Erythroblast (primary cell): Measurements from ENCODE around the gene NTM.
"Not testable (repeated sequence)": the region's sequence is repeated elsewhere in the genome, so short reads cannot be mapped to it uniquely, and the experiment has no call there.

Source experiments
- DNase-seq, 2 experiments: peaks; one replicate each; lab custom pipeline; 2025; lab: John Stamatoyannopoulos, UW
- GATA1 ChIP-seq: IDR thresholded peaks from 2 replicates; pipeline ENCODE4 v1.6.1; 2011; ENCODE audit warnings: low read depth, mild to moderate bottlenecking, control low read depth, low read length, moderate library complexity
- POLR2A ChIP-seq: IDR thresholded peaks from 2 replicates; pipeline ENCODE4 v1.6.1; 2011; ENCODE audit warnings: mild to moderate bottlenecking, low read length

Gene NTM

GRCh38 chr11:132298357-132298756, 927.9 kb downstream of the NTM start:
- no peak for DNase-seq
- no peak for TF ChIP-seq GATA1
- no peak for TF ChIP-seq POLR2A

- DNase-seq = no peak
- TF ChIP-seq POLR2A = no peak
These were observed 929.9 kb downstream of the NTM start for GRCh38 chr11:132300283-132300682.

- DNase-seq = no peak
- TF ChIP-seq POLR2A (no peak), GATA1 (no peak)
These were observed 931.0 kb downstream of the NTM start for GRCh38 chr11:132301465-132301864.

GRCh38 chr11:132301900-132302299, 931.5 kb downstream of the NTM start:
- TF ChIP-seq GATA1 (no peak), POLR2A (no peak)
- DNase-seq = no peak

- DNase-seq = no peak
- TF ChIP-seq GATA1 = no peak
- no peak for TF ChIP-seq POLR2A
These were observed 937.0 kb downstream of the NTM start for GRCh38 chr11:132307309-132308020.

- no peak for DNase-seq
- no peak for TF ChIP-seq GATA1
These were observed 940.3 kb downstream of the NTM start for GRCh38 chr11:132310390-132311375.

- no peak for TF ChIP-seq POLR2A
- TF ChIP-seq GATA1 = no peak
- no peak for DNase-seq
These were observed 941.3 kb downstream of the NTM start for GRCh38 chr11:132311703-132312102.

- no peak for DNase-seq
- no peak for TF ChIP-seq POLR2A
- TF ChIP-seq GATA1 = no peak
These were observed 941.7 kb downstream of the NTM start for GRCh38 chr11:132312161-132312560.

GRCh38 chr11:132312701-132313111, 942.3 kb downstream of the NTM start:
- TF ChIP-seq GATA1 (no peak), POLR2A (no peak)

GRCh38 chr11:132314911-132315455, 944.6 kb downstream of the NTM start:
- no peak for DNase-seq
- no peak for TF ChIP-seq GATA1
- TF ChIP-seq POLR2A = no peak

More at GRCh38 chr11:132312701-132313111, 942.3 kb downstream of the NTM start:
- peak; percentile 9 to 34 for DNase-seq

- no peak for TF ChIP-seq GATA1
- no peak for DNase-seq
These were observed 945.3 kb downstream of the NTM start for GRCh38 chr11:132315696-132316095.

- DNase-seq = no peak
- TF ChIP-seq GATA1 (no peak), POLR2A (no peak)
These were observed 948.2 kb downstream of the NTM start for GRCh38 chr11:132318421-132319157.

- DNase-seq = not testable (repeated sequence)
These were observed 949.0 kb downstream of the NTM start for GRCh38 chr11:132319419-132319818.
